Upper lobe of left lung (tissue), 6 donors: ENCODE measurements around the gene TBXT. TPM values are rescaled to one million over a fixed set of nuclear protein-coding genes. Genes with fewer than 3 reads are reported as not detected.

Experiments
- ATAC-seq, 2 donors: fragments of 200-7000 bp; cut with Tn5 transposase; one replicate each; pipeline ENCODE4 v1.9.1; 2022; ENCODE audit warnings: mild to moderate bottlenecking in 2 of 2, moderate library complexity in 2 of 2; ENCODE audit not compliant: low FRiP score in 2 of 2
- DNase-seq, 2 donors: peaks; one replicate each; pipeline ENCODE4 v3.0.0-alpha.2; 2019 to 2020
- H3K27ac ChIP-seq, 4 donors: fragments of 200-600 bp; sonication (generic); one replicate each; pipeline ENCODE4 v1.5.1; 2016 to 2019
- H3K27me3 ChIP-seq, 4 donors: fragments of 200-600 bp; sonication (generic); one replicate each; pipeline ENCODE4 v1.5.1; 2017 to 2019
- H3K36me3 ChIP-seq, 4 donors: fragments of 200-600 bp; sonication (generic); one replicate each; pipeline ENCODE4 v1.5.1; 2016 to 2019
- H3K4me1 ChIP-seq, 4 donors: fragments of 200-600 bp; sonication (generic); one replicate each; pipeline ENCODE4 v1.5.1; 2018 to 2019
- H3K4me3 ChIP-seq, 4 donors: fragments of 200-600 bp; sonication (generic); one replicate each; pipeline ENCODE4 v1.5.1; 2017 to 2019; ENCODE audit warnings: mild to moderate bottlenecking in 2 of 4, moderate library complexity in 1 of 4
- H3K9me3 ChIP-seq, 4 donors: fragments of 200-600 bp; sonication (generic); one replicate each; pipeline ENCODE4 v1.5.1; 2018 to 2019
- CTCF ChIP-seq, 6 experiments: fragments of 450-650 bp in 4 of 6; fragments of 200-600 bp in 2 of 6; sonication (generic) in 2 of 6; IDR thresholded peaks; one replicate each; pipeline ENCODE4 v1.5.1; 2016 to 2019; ENCODE audit warnings: antibody characterized with exemption in 6 of 6
- EP300 ChIP-seq, 4 donors: sonication (generic); formaldehyde crosslinking; IDR thresholded peaks; one replicate each; pipeline ENCODE4 v1.5.1; 2017; ENCODE audit warnings: antibody characterized with exemption in 4 of 4, control low read depth in 2 of 4
- POLR2A ChIP-seq, 4 donors: fragments of 450-650 bp; IDR thresholded peaks; one replicate each; pipeline ENCODE4 v1.5.1; 2016 to 2017; ENCODE audit warnings: antibody characterized with exemption in 4 of 4, mild to moderate bottlenecking in 2 of 4
- POLR2AphosphoS5 ChIP-seq, 2 donors: sonication (generic); formaldehyde crosslinking; IDR thresholded peaks; one replicate each; pipeline ENCODE4 v1.5.1; 2017; ENCODE audit warnings: antibody characterized with exemption in 2 of 2
- WGBS, 2 donors: methylation state at CpG; one replicate each; pipeline ENCODE4 v1.1.5; 2017 to 2018; 5-methylcytosine and 5-hydroxymethylcytosine counted together
- total RNA-seq, 6 donors: library from RNA; depleted of rRNA in 4 of 6; stranded (reverse); fragments of >200 nt in 4 of 6; gene quantifications; one replicate each; pipeline versions ENCODE4 v1.1.0 to v1.2.1, GENCODE V29; 2016 to 2021
- donor health status: DM: no; HTN: no; CAD: no; lungs with moderate emphysema.
- donor health status: DM: no; HTN: yes; CAD: no; lungs with severe emphysema.

TBXT gene
- total RNA-seq: under 1 TPM in 1 of 6 donors, not detected in 5; 0.13 TPM

GRCh38 chr6:166167801-166168615, at the start of gene TBXT:
TBXT (minus strand) TSS chr6:166167851; CDS start chr6:166167591, 260 bp downstream.
- Histone ChIP-seq H3K9me3 (no peaks in the 10 kb centered on the region), H3K27ac (no peak within 1 kb of the TSS), H3K27me3 (peaks cover 0 to 45% (median 26%) of the 10 kb centered on the region in 4 donors), H3K4me1 (peaks cover 6 to 26% (median 22%) of the 10 kb centered on the region in 4 donors), H3K36me3 (no peaks in the 10 kb centered on the region), H3K4me3 (peak within 1 kb of the TSS in 3 of 4 donors; percentile 17 to 38 (median 30))
- 1 to 2% methylated on average over 9 to 28 of the region's 79 CpGs for WGBS, 2 donors
- no peak for TF ChIP-seq EP300 (IDR thresholded peaks at IDR 0.05)
- TF ChIP-seq CTCF (IDR thresholded peaks at IDR 0.05): no peak
- no peak for TF ChIP-seq POLR2A (IDR thresholded peaks at IDR 0.05)
- TF ChIP-seq POLR2AphosphoS5 (IDR thresholded peaks at IDR 0.05): no peak
- peak in 1 of 2 donors; percentile 75 for DNase-seq
- ATAC-seq: peak in 1 of 2 donors; percentile 83

GRCh38 chr6:166207284-166207561, 39.6 kb upstream of the TBXT start:
- Histone ChIP-seq H3K27me3 (no peaks in the 10 kb centered on the region), H3K36me3 (no peaks in the 10 kb centered on the region), H3K27ac (no peak overlapping the region), H3K4me1 (no peaks in the 10 kb centered on the region), H3K4me3 (no peak overlapping the region), H3K9me3 (no peaks in the 10 kb centered on the region)
- DNase-seq (no peak), ATAC-seq (no peak)
- TF ChIP-seq EP300 (IDR thresholded peaks at IDR 0.05) (no peak), CTCF (IDR thresholded peaks at IDR 0.05) (no peak), POLR2A (IDR thresholded peaks at IDR 0.05) (no peak), POLR2AphosphoS5 (IDR thresholded peaks at IDR 0.05) (no peak)
- 60 to 81% methylated on average over 3 of the region's 3 CpGs for WGBS, 2 donors

- no peak overlapping the region for H3K27ac ChIP-seq
- TF ChIP-seq POLR2A (IDR thresholded peaks at IDR 0.05): no peak
- TF ChIP-seq POLR2AphosphoS5 (IDR thresholded peaks at IDR 0.05): no peak
- no peak for TF ChIP-seq CTCF (IDR thresholded peaks at IDR 0.05)
- no peak for TF ChIP-seq EP300 (IDR thresholded peaks at IDR 0.05)
- DNase-seq: no peak
- 63 to 66% methylated on average over 8 of the region's 8 CpGs for WGBS, 2 donors
- ATAC-seq: peak in 1 of 2 donors; percentile 51
- H3K9me3 ChIP-seq: no peaks in the 10 kb centered on the region
- H3K36me3 ChIP-seq: no peaks in the 10 kb centered on the region
- H3K4me1 ChIP-seq: no peaks in the 10 kb centered on the region
- no peak overlapping the region for H3K4me3 ChIP-seq
- no peaks in the 10 kb centered on the region for H3K27me3 ChIP-seq
These were observed 39.0 kb upstream of the TBXT start for GRCh38 chr6:166206510-166207283.

GRCh38 chr6:166206066-166206465, 38.4 kb upstream of the TBXT start:
- H3K9me3 ChIP-seq: no peaks in the 10 kb centered on the region
- DNase-seq: no peak
- no peaks in the 10 kb centered on the region for H3K36me3 ChIP-seq
- WGBS, 2 donors: 87 to 92% methylated on average over 9 of the region's 9 CpGs
- TF ChIP-seq POLR2AphosphoS5 (IDR thresholded peaks at IDR 0.05) (no peak), POLR2A (IDR thresholded peaks at IDR 0.05) (no peak), CTCF (IDR thresholded peaks at IDR 0.05) (no peak), EP300 (IDR thresholded peaks at IDR 0.05) (no peak)
- no peaks in the 10 kb centered on the region for H3K4me1 ChIP-seq
- H3K27me3 ChIP-seq: no peaks in the 10 kb centered on the region
- ATAC-seq: peak in 1 of 2 donors; percentile 93
- H3K4me3 ChIP-seq: no peak overlapping the region
- H3K27ac ChIP-seq: no peak overlapping the region
